Testis (tissue), 3 donors: ENCODE data around the gene SEPTIN14. TPM values are rescaled to one million over a fixed set of nuclear protein-coding genes. Genes with fewer than 3 reads are reported as not detected.
"Not testable (repeated sequence)": the region's sequence is repeated elsewhere in the genome, so short reads cannot be mapped to it uniquely, and the experiment has no call there.

ENCODE experiments used
- DNase-seq: peaks from one replicate; pipeline ENCODE4 v3.0.0-alpha.2; 2019
- H3K27ac ChIP-seq, 2 donors: fragments of 200-600 bp; sonication (generic); one replicate each; pipeline ENCODE4 v1.5.1; 2019
- H3K27me3 ChIP-seq: fragments of 200-600 bp; sonication (generic); one replicate; pipeline ENCODE4 v1.5.1; 2019
- H3K36me3 ChIP-seq: fragments of 200-600 bp; sonication (generic); one replicate; pipeline ENCODE4 v1.5.1; 2017; ENCODE audit warnings: low read depth; ENCODE audit errors: missing control alignments
- H3K4me1 ChIP-seq: fragments of 200-600 bp; sonication (generic); one replicate; pipeline ENCODE4 v1.5.1; 2019
- H3K4me3 ChIP-seq, 2 donors: fragments of 200-600 bp; sonication (generic); one replicate each; pipeline ENCODE4 v1.5.1; 2017 to 2019
- H3K9me3 ChIP-seq: fragments of 200-600 bp; sonication (generic); one replicate; pipeline ENCODE4 v1.5.1; 2017
- POLR2A ChIP-seq: fragments of 450-650 bp; IDR thresholded peaks from one replicate; pipeline ENCODE4 v1.6.1; 2017; ENCODE audit warnings: antibody characterized with exemption, mild to moderate bottlenecking, moderate library complexity
- WGBS, 2 donors: methylation state at CpG; one replicate each; pipeline ENCODE4 v1.1.5; 2018; 5-methylcytosine and 5-hydroxymethylcytosine counted together
- intact Hi-C: fragments of 100-400 bp; cut with DNase I; formaldehyde crosslinking; loops from one replicate; pipeline ENCODE4 v1.15.1; 2023; ENCODE audit warnings: low total_unique reads
- polyA plus RNA-seq: library from polyadenylated mRNA; stranded (reverse); fragments of 350-450 nt; fragmentation: Illumina TruSeq; extraction: RNeasy Lipid Tissue Mini Kit (QIAGEN cat#74804); gene quantifications from one replicate; pipeline ENCODE4 v1.2.3, GENCODE V29; 2014; ENCODE audit warnings: low read depth, low replicate concordance; ENCODE audit not compliant: insufficient read depth
- total RNA-seq, 2 donors: library from RNA; depleted of rRNA; stranded (reverse); fragments of >200 nt; gene quantifications; one replicate each; pipeline ENCODE4 v1.2.3, GENCODE V29; 2016
- TF ChIP-seq, protein P1 (sequence below), 3 experiments: fragments of 450-650 bp in 2 of 3; fragments of 200-600 bp in 1 of 3; sonication (generic) in 1 of 3; IDR thresholded peaks; one replicate each; pipeline ENCODE4 v1.5.1; 2016 to 2019; ENCODE audit warnings: antibody characterized with exemption in 3 of 3, mild to moderate bottlenecking in 2 of 3, moderate library complexity in 1 of 3

SEPTIN14 gene
- total and polyA plus RNA-seq, 3 donors from 2014 or later = 30.6 to 81.4 (median 58.3) TPM

GRCh38 chr7:55871932-55872485 is 9.5 kb upstream of the SEPTIN14 start:
- WGBS, 2 donors = 90 to 96% methylated on average over 8 of the region's 8 CpGs
- Histone ChIP-seq H3K4me1 (peaks cover 11% of the 10 kb centered on the region), H3K9me3 (no peaks in the 10 kb centered on the region), H3K36me3 (no peaks in the 10 kb centered on the region), H3K27ac (no peak overlapping the region), H3K27me3 (no peaks in the 10 kb centered on the region), H3K4me3 (no peak overlapping the region)
- intact Hi-C loops = no loop called here
- no peak for TF ChIP-seq POLR2A
- TF ChIP-seq, protein P1, sequence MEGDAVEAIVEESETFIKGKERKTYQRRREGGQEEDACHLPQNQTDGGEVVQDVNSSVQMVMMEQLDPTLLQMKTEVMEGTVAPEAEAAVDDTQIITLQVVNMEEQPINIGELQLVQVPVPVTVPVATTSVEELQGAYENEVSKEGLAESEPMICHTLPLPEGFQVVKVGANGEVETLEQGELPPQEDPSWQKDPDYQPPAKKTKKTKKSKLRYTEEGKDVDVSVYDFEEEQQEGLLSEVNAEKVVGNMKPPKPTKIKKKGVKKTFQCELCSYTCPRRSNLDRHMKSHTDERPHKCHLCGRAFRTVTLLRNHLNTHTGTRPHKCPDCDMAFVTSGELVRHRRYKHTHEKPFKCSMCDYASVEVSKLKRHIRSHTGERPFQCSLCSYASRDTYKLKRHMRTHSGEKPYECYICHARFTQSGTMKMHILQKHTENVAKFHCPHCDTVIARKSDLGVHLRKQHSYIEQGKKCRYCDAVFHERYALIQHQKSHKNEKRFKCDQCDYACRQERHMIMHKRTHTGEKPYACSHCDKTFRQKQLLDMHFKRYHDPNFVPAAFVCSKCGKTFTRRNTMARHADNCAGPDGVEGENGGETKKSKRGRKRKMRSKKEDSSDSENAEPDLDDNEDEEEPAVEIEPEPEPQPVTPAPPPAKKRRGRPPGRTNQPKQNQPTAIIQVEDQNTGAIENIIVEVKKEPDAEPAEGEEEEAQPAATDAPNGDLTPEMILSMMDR (IDR thresholded peaks at IDR 0.05) = no peak
- DNase-seq = no peak

GRCh38 chr7:55868989-55869388 is 6.4 kb upstream of the SEPTIN14 start:
- intact Hi-C loops = not testable (repeated sequence)

DNA sequence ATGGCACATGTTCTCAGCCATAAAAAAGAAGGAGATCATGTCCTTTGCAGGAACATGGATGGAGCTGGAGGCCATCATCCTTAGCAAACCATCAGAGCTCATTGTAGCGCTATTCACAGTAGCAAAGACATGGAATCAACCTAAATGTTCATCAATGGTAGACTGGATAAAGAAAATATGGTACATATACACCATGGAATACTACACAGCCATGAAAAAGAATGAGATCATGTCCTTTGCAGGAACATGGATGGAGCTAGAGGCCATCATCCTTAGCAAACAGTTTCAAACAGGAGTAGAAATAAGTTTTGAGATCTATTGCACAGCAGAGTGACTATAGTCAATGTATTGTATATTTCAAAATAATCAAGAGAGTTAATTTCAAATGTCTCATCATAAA is 17.4 kb downstream of the SEPTIN14 start:
- H3K36me3 ChIP-seq, intact Hi-C loops, H3K27me3 ChIP-seq, H3K4me3 ChIP-seq, H3K27ac ChIP-seq, DNase-seq, H3K4me1 ChIP-seq, H3K9me3 ChIP-seq: not testable (repeated sequence)
- WGBS, 2 donors = 74 to 83% methylated on average over 1 of the region's 1 CpG

More at GRCh38 chr7:55868989-55869388, 6.4 kb upstream of the SEPTIN14 start:
- WGBS, 2 donors = 67 to 70% methylated on average over 2 to 6 of the region's 7 CpGs
- not testable (repeated sequence) for H3K4me1 ChIP-seq, H3K9me3 ChIP-seq, H3K27ac ChIP-seq, H3K4me3 ChIP-seq, H3K27me3 ChIP-seq, H3K36me3 ChIP-seq, DNase-seq

DNA sequence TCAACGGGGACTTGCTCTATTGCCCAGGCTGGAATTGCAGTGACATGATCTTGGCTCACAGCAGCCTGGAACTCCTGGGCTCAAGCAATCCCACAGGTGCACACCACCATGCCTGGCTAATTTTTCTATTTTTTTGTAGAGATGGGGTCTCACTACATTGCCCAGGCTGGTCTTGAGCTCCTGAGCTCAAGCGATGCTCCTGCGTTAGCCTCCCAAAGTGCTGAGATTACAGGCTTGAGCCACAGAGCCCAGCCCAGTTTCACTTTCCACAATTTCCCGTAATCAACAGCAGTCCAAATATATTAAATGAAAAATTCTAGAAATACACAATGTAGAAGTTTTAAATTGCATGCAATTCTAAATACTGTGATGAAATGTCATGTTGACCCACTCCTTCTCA is 24.0 kb downstream of the SEPTIN14 start:
- no peak overlapping the region for H3K4me3 ChIP-seq
- no peak for DNase-seq
- no peak overlapping the region for H3K27ac ChIP-seq
- no peaks in the 10 kb centered on the region for H3K27me3 ChIP-seq
- TF ChIP-seq, protein P1 (IDR thresholded peaks at IDR 0.05) = no peak
- no peak for TF ChIP-seq POLR2A
- WGBS, 2 donors = 92 to 93% methylated on average over 4 of the region's 4 CpGs
- intact Hi-C loops = no loop called here
- no peaks in the 10 kb centered on the region for H3K36me3 ChIP-seq
- H3K9me3 ChIP-seq = no peaks in the 10 kb centered on the region
- H3K4me1 ChIP-seq = no peaks in the 10 kb centered on the region

DNA sequence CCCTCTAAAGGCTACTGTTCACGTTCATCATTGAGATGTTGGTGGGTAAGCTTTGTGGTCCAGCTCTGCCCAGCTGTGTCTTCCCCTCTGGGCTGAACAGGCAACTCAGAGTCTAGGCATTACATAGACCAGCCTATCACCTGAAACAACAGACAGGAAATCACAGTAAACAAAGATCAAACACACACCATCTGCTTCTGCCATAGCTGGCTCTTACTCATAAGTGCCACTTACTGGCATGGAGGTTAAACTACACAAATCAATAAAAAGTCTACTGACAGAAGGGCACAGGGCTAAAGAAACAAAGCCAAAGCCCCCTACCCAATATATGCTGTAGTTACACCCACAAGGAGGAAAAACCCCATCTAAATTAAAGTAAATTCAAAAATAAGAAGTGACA is 35.0 kb downstream of the SEPTIN14 start:
- H3K27me3 ChIP-seq = no peaks in the 10 kb centered on the region
- TF ChIP-seq, protein P1 (IDR thresholded peaks at IDR 0.05) = no peak
- TF ChIP-seq POLR2A = no peak
- peak overlapping the region; percentile 5 to 61 for H3K27ac ChIP-seq
- WGBS, 2 donors = 64 to 91% methylated on average over 1 of the region's 1 CpG
- no peak overlapping the region for H3K4me3 ChIP-seq
- no peak for DNase-seq
- H3K9me3 ChIP-seq = no peaks in the 10 kb centered on the region
- H3K36me3 ChIP-seq = no peaks in the 10 kb centered on the region
- intact Hi-C loops = no loop called here
- H3K4me1 ChIP-seq = peaks cover 3% of the 10 kb centered on the region

DNA sequence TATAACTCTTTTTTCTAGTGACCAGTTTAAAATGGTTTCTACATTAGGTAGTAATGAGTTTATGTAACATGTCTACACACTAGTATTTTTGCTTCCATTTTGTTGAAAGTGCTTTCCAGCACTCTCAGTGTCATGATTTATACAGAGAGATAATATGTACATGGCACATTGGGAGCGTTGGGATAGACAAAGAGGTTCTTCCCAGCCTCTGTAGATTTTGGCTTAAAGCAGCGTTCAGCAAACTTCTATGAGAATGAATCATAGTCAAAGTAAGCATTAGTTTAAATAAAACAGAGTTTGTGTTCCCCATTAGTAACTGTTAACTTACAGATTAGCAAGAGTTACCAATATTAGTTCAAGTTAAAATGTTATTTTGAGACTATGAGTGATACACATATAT is 43.9 kb downstream of the SEPTIN14 start:
- no peak overlapping the region for H3K4me3 ChIP-seq
- intact Hi-C loops = no loop called here
- H3K27ac ChIP-seq = no peak overlapping the region
- no peaks in the 10 kb centered on the region for H3K27me3 ChIP-seq
- peaks cover 7% of the 10 kb centered on the region for H3K4me1 ChIP-seq
- no peaks in the 10 kb centered on the region for H3K36me3 ChIP-seq
- no peak for TF ChIP-seq POLR2A
- TF ChIP-seq, protein P1 (IDR thresholded peaks at IDR 0.05) = no peak
- 61 to 85% methylated on average over 2 of the region's 2 CpGs for WGBS, 2 donors
- DNase-seq = no peak
- no peaks in the 10 kb centered on the region for H3K9me3 ChIP-seq

DNA sequence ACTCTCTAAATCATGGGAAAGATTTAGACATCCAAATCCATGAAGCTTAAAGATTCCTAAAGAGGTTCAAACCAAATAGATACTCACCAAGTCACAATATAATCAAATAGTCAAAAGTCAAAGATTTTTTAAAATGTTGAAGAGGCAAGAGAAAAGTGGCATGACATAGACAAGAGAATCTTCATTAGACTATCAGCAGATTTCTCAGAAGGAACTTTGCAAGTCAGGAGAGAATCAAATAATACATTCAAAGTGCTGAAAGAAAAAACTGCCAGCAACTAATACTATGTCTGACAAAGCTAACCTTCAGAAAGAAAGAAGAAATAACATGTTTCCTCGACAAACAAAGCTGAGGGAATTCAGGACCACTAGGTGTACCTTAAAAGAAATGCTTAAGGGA is 65.3 kb downstream of the SEPTIN14 start:
- H3K4me1 ChIP-seq, H3K4me3 ChIP-seq, intact Hi-C loops, H3K9me3 ChIP-seq, H3K27ac ChIP-seq, H3K27me3 ChIP-seq, DNase-seq, H3K36me3 ChIP-seq: not testable (repeated sequence)
- whole genome bisulfite sequencing, 2 donors = 60 to 65% methylated on average over 1 of the region's 1 CpG
